Retinal pigment epithelial cell (primary cell): Measurements from ENCODE around the gene SLC25A48.

ENCODE experiments used
- DNase-seq: peaks from one replicate; pipeline ENCODE4 v3.0.0-alpha.2; 2010; ENCODE audit warnings: low read depth
- H3K4me3 ChIP-seq: 2 replicates; pipeline ENCODE4 v1.5.1; 2011; ENCODE audit warnings: mild to moderate bottlenecking, low read length, control low read depth, moderate library complexity
- CTCF ChIP-seq: conservative IDR thresholded peaks from 2 replicates; pipeline ENCODE4 v1.5.1; 2011; ENCODE audit warnings: low read depth, low read length, control low read depth, inconsistent platforms

SLC25A48 gene

GRCh38 chr5:135834639-135835529 lies at the start of gene SLC25A48:
Gene SLC25A48 (plus strand): TSS chr5:135834663. CDS start chr5:135834848, 185 bp downstream.
- peak; percentile 22 for TF ChIP-seq CTCF
- DNase-seq, result peak; percentile 12
- peak within 1 kb of the TSS; percentile 47 for H3K4me3 ChIP-seq

GRCh38 chr5:135800656-135801055 lies 33.8 kb upstream of the SLC25A48 start:
- DNase-seq, result no peak
- TF ChIP-seq CTCF, result no peak
- H3K4me3 ChIP-seq, result no peak overlapping the region

- no peak for DNase-seq
- no peak for TF ChIP-seq CTCF
- H3K4me3 ChIP-seq, result no peak overlapping the region
Observed at GRCh38 chr5:135810188-135810943, 24.1 kb upstream of the SLC25A48 start.

- H3K4me3 ChIP-seq, result no peak overlapping the region
- no peak for TF ChIP-seq CTCF
- no peak for DNase-seq
Observed at GRCh38 chr5:135811007-135811406, 23.5 kb upstream of the SLC25A48 start.

- no peak overlapping the region for H3K4me3 ChIP-seq
- no peak for TF ChIP-seq CTCF
- no peak for DNase-seq
Observed at GRCh38 chr5:135813758-135814157, 20.7 kb upstream of the SLC25A48 start.

- DNase-seq, result no peak
- TF ChIP-seq CTCF, result no peak
- no peak overlapping the region for H3K4me3 ChIP-seq
Observed at GRCh38 chr5:135814316-135814715, 20.1 kb upstream of the SLC25A48 start.

- TF ChIP-seq CTCF, result no peak
- DNase-seq, result no peak
- H3K4me3 ChIP-seq, result no peak overlapping the region
Observed at GRCh38 chr5:135814812-135815211, 19.7 kb upstream of the SLC25A48 start.
